Body of pancreas (tissue), 4 donors: ENCODE results near the gene DSCAM. TPM values are rescaled to one million over a fixed set of nuclear protein-coding genes. Genes with fewer than 3 reads are reported as not detected.

Experiments
- ATAC-seq: fragments of 150-250 bp; one replicate; pipeline ENCODE4 v1.9.1; 2016
- DNase-seq, 4 donors: peaks; one replicate each; pipeline ENCODE4 v3.0.0-alpha.2; 2019
- H3K27ac ChIP-seq, 4 donors: fragments of 200-600 bp; sonication (generic); 1 replicate in 3 of 4; 2 replicates in 1 of 4; pipeline versions ENCODE4 v1.5.1 to v1.6.1; 2016 to 2019; ENCODE audit warnings: mild to moderate bottlenecking in 1 of 4, mixed read lengths in 1 of 4, moderate library complexity in 1 of 4
- H3K27me3 ChIP-seq, 2 donors: fragments of 200-600 bp; sonication (generic); one replicate each; pipeline ENCODE4 v1.6.0; 2016; ENCODE audit warnings: mild to moderate bottlenecking in 1 of 2
- H3K36me3 ChIP-seq, 2 donors: fragments of 200-600 bp; sonication (generic); replicated peaks in 1 of 2; 2 replicates each; pipeline ENCODE4 v1.5.1; 2016; ENCODE audit warnings: low read depth in 2 of 2; ENCODE audit not compliant: insufficient read depth in 1 of 2
- H3K4me1 ChIP-seq: fragments of 200-600 bp; sonication (generic); one replicate; pipeline ENCODE4 v1.6.0; 2016
- H3K4me3 ChIP-seq, 2 donors: fragments of 200-600 bp; sonication (generic); 1 replicate in 1 of 2; 2 replicates in 1 of 2; pipeline ENCODE4 v1.5.1; 2016 to 2019
- H3K9me3 ChIP-seq, 3 donors: fragments of 200-600 bp; sonication (generic); 1 replicate in 2 of 3; 2 replicates in 1 of 3; pipeline ENCODE4 v1.5.1; 2016
- POLR2A ChIP-seq, 3 donors: fragments of 450-650 bp; IDR thresholded peaks; one replicate each; pipeline ENCODE4 v1.6.1; 2016; ENCODE audit warnings: antibody characterized with exemption in 3 of 3, mild to moderate bottlenecking in 2 of 3
- WGBS, 2 donors: methylation state at CpG; one replicate each; pipeline ENCODE4 v1.1.5; 2017; 5-methylcytosine and 5-hydroxymethylcytosine counted together
- intact Hi-C: fragments of 100-400 bp; cut with DNase I; formaldehyde crosslinking; loops from one replicate; pipeline ENCODE4 v1.15.1; 2023
- total RNA-seq, 2 donors: library from RNA; depleted of rRNA; stranded (reverse); fragments of >200 nt; gene quantifications; one replicate each; pipeline ENCODE4 v1.1.0, GENCODE V29; 2016
- TF ChIP-seq, protein P1 (sequence below), 7 experiments: fragments of 450-650 bp in 4 of 7; fragments of 200-600 bp in 3 of 7; sonication (generic) in 3 of 7; IDR thresholded peaks; one replicate each; pipeline ENCODE4 v1.5.1; 2016 to 2019; ENCODE audit warnings: antibody characterized with exemption in 7 of 7

DSCAM gene
- total RNA-seq, 2 donors from 2014 or later: 0.26 TPM; not detected in 1

DNA sequence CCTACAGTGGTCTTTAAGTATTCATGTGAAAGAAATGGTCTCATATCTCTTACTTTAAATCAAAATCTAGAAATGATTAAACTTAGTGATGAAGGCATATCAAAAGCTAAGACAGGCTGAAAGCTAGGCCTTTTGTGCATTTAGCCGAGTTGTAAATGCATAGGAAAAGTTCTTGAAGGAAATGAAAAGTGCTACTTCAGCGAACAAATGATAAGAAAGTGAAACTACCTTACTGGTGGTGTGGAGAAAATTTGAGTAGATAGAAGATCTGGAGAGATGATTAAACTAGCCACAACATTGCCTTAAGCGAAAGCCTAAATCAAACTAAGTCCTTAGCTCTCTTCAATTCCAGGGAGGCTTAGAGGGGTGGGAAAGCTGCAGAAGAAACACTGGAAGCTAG lies 147.6 kb downstream of the DSCAM start:
- DNase-seq: no peak
- Histone ChIP-seq H3K4me1 (no peaks in the 10 kb centered on the region), H3K36me3 (no peaks in the 10 kb centered on the region), H3K27me3 (no peaks in the 10 kb centered on the region), H3K4me3 (no peak overlapping the region), H3K27ac (no peak overlapping the region), H3K9me3 (no peaks in the 10 kb centered on the region)
- WGBS, 2 donors: 74 to 77% methylated on average over 3 of the region's 3 CpGs
- intact Hi-C loops: no loop called here
- ATAC-seq: no peak
- TF ChIP-seq, protein P1, sequence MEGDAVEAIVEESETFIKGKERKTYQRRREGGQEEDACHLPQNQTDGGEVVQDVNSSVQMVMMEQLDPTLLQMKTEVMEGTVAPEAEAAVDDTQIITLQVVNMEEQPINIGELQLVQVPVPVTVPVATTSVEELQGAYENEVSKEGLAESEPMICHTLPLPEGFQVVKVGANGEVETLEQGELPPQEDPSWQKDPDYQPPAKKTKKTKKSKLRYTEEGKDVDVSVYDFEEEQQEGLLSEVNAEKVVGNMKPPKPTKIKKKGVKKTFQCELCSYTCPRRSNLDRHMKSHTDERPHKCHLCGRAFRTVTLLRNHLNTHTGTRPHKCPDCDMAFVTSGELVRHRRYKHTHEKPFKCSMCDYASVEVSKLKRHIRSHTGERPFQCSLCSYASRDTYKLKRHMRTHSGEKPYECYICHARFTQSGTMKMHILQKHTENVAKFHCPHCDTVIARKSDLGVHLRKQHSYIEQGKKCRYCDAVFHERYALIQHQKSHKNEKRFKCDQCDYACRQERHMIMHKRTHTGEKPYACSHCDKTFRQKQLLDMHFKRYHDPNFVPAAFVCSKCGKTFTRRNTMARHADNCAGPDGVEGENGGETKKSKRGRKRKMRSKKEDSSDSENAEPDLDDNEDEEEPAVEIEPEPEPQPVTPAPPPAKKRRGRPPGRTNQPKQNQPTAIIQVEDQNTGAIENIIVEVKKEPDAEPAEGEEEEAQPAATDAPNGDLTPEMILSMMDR (IDR thresholded peaks at IDR 0.05): no peak
- no peak for TF ChIP-seq POLR2A (IDR thresholded peaks at IDR 0.05)

DNA sequence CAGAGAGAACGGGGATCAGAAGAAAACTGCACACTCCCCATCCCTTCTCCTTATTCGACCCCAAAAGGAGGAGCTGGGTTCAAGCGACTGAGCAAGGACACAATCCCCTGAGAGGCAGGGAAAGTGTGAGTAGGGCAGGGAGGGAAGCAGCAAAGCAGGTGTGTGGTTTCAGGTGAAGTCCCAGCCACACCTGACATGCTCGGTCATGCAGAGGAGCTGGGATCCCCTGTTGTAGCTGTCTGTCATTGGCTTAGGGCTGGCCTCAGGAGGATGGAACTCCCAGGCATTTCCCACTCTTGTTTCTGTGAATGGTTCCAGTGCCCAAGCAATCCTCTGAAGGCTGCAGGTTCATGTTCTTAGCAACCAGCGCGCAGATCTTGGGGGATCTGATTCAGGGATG lies 150.7 kb downstream of the DSCAM start:
- ATAC-seq: no peak
- no peaks in the 10 kb centered on the region for H3K27me3 ChIP-seq
- H3K36me3 ChIP-seq: no peaks in the 10 kb centered on the region
- TF ChIP-seq, protein P1 (IDR thresholded peaks at IDR 0.05): no peak
- TF ChIP-seq POLR2A (IDR thresholded peaks at IDR 0.05): no peak
- H3K4me1 ChIP-seq: no peaks in the 10 kb centered on the region
- H3K4me3 ChIP-seq: no peak overlapping the region
- H3K9me3 ChIP-seq: no peaks in the 10 kb centered on the region
- intact Hi-C loops: no loop called here
- no peak for DNase-seq
- no peak overlapping the region for H3K27ac ChIP-seq
- WGBS, 2 donors: 78 to 79% methylated on average over 6 of the region's 6 CpGs

DNA sequence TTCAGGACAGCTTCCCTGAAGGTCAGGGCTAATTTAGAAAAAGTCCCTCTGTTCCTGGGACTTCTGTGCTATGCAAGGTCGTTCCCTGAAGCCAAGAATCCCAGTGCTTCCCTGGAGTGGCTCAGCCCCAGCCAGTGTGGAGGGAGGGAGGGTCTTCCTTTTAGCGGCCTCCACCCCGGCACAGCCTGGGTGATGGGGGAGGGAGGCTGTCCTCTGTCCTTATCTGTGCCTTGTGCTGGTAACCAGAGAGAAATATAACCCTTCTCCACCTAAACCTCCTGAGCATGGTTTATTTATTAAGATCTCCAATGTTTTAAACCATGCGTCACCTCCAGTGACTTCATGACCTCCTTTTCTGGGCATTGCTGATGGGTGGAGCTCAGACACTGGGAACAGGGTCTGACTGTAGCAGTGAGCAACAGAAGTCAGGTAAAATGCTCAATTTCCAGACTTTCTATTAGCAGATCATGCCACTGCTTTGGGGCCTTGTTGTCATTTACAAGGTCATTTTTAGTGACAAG lies 157.1 kb downstream of the DSCAM start:
- H3K4me3 ChIP-seq: no peak overlapping the region
- no peaks in the 10 kb centered on the region for H3K9me3 ChIP-seq
- WGBS, 2 donors: 53 to 59% methylated on average over 4 of the region's 4 CpGs
- intact Hi-C loops: no loop called here
- H3K27ac ChIP-seq: no peak overlapping the region
- no peaks in the 10 kb centered on the region for H3K36me3 ChIP-seq
- DNase-seq: no peak
- H3K4me1 ChIP-seq: no peaks in the 10 kb centered on the region
- H3K27me3 ChIP-seq: no peaks in the 10 kb centered on the region
- ATAC-seq: no peak
- TF ChIP-seq, protein P1 (IDR thresholded peaks at IDR 0.05): no peak
- no peak for TF ChIP-seq POLR2A (IDR thresholded peaks at IDR 0.05)

DNA sequence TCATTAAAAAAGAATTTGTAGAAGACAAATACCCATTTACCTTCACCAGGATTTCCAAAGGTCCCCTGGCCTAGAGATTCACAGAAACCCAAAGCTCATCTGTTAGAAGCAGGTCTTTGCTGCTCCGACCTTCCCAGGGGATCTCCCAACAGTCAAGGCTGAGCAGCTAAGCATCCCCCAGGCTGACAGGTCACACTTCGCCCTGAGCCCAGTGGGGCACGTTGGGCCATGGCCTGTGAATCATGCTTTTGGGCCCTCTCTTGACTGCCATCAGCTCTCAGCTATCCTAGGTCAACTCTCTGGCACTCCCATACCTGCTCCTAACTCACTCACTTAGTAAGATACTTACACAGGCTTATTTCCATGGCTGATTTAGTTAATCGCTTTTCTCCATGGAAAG lies 157.7 kb downstream of the DSCAM start:
- Histone ChIP-seq H3K9me3 (no peaks in the 10 kb centered on the region), H3K36me3 (no peaks in the 10 kb centered on the region), H3K27ac (no peak overlapping the region), H3K4me3 (no peak overlapping the region), H3K4me1 (no peaks in the 10 kb centered on the region), H3K27me3 (no peaks in the 10 kb centered on the region)
- ATAC-seq: no peak
- TF ChIP-seq, protein P1 (IDR thresholded peaks at IDR 0.05): no peak
- no peak for TF ChIP-seq POLR2A (IDR thresholded peaks at IDR 0.05)
- 84 to 92% methylated on average over 4 of the region's 4 CpGs for WGBS, 2 donors
- intact Hi-C loops: no loop called here
- no peak for DNase-seq

DNA sequence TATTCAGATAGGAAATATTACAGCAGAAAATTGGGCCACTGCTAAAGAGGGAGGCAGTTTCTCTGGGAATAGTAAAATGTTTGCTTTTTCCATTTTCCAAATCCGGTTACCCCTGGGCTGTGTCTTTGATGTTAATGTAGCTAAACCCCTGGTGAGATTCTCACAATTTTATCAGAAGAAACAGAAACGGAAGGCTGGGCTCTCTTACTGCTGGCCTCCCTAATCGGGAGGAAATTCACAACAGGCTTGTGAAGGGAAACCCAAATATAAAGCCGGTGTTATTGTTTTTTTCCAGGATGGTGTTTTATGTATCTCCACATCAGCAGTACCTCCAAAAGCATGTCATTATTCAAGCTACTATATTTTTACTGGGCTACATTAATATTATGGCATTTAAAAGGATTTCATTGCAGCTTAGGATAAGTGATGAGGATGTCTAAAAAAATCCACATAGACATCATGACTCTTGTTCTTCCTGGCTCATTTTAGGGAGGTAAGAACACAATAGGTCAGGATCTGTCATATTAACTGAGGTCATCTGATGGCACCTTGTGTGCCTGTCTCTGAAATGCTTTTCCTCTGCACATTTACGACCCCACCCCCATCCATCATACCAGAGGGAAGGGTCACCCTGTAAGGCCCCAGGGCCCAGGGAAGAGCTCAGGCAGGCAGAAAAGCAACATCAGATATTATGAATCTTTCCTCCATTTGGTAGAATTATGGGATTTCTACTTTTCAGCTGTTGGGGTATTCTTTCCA lies 158.7 kb downstream of the DSCAM start:
- Histone ChIP-seq H3K27ac (no peak overlapping the region), H3K4me1 (no peaks in the 10 kb centered on the region), H3K27me3 (no peaks in the 10 kb centered on the region), H3K9me3 (no peaks in the 10 kb centered on the region), H3K4me3 (no peak overlapping the region), H3K36me3 (no peaks in the 10 kb centered on the region)
- TF ChIP-seq POLR2A (IDR thresholded peaks at IDR 0.05): no peak
- TF ChIP-seq, protein P1 (IDR thresholded peaks at IDR 0.05): no peak
- WGBS, 2 donors: 46 to 60% methylated on average over 5 of the region's 5 CpGs
- intact Hi-C loops: no loop called here
- DNase-seq (no peak), ATAC-seq (no peak)
